Stimulated activated CD4-positive, alpha-beta T cell treated with anti-CD3 and anti-CD28 coated beads, Interleukin-1b, Interleukin-23, amount 100 ng/mL, for 24 hours (primary cell): ENCODE data around the gene CLDND2.

Source experiments
- DNase-seq, 4 experiments: peaks; one replicate each; pipeline ENCODE4 v3.0.0-alpha.2; 2020; ENCODE audit warnings: low read depth in 4 of 4, low spot score in 1 of 4

The CLDND2 gene

GRCh38 chr19:51331716-51332115, 37.1 kb downstream of the CLDND2 start:
- no peak for DNase-seq

- no peak for DNase-seq
These were observed 37.6 kb downstream of the CLDND2 start for GRCh38 chr19:51331193-51331592.

GRCh38 chr19:51330366-51330765, 38.4 kb downstream of the CLDND2 start:
- no peak for DNase-seq

- no peak for DNase-seq
These were observed 39.4 kb downstream of the CLDND2 start for GRCh38 chr19:51329411-51329810.

GRCh38 chr19:51327066-51328001, 41.5 kb downstream of the CLDND2 start:
- peak in 3 of 4 experiments; percentile 21 to 52 (median 27) for DNase-seq

- no peak for DNase-seq
These were observed 42.4 kb downstream of the CLDND2 start for GRCh38 chr19:51326216-51327065.

GRCh38 chr19:51325161-51325976, 43.4 kb downstream of the CLDND2 start:
- DNase-seq: no peak

- no peak for DNase-seq
These were observed 44.7 kb downstream of the CLDND2 start for GRCh38 chr19:51324167-51324481.

GRCh38 chr19:51323481-51324166, 45.2 kb downstream of the CLDND2 start:
- no peak for DNase-seq

- DNase-seq: no peak
These were observed 47.0 kb downstream of the CLDND2 start for GRCh38 chr19:51321799-51322198.

GRCh38 chr19:51320280-51320657, 48.5 kb downstream of the CLDND2 start:
- no peak for DNase-seq

GRCh38 chr19:51319649-51320279, 49.0 kb downstream of the CLDND2 start:
- no peak for DNase-seq

GRCh38 chr19:51318687-51319648, 49.8 kb downstream of the CLDND2 start:
- DNase-seq: no peak

GRCh38 chr19:51317968-51318367, 50.8 kb downstream of the CLDND2 start:
- no peak for DNase-seq

- no peak for DNase-seq
These were observed 51.4 kb downstream of the CLDND2 start for GRCh38 chr19:51317376-51317775.
